ENCODE data around the gene MYO5A.
"Not testable (repeated sequence)": the region's sequence is repeated elsewhere in the genome, so short reads cannot be mapped to it uniquely, and the experiment has no call there.

- TF ChIP-seq NKRF (conservative IDR thresholded peaks at IDR 0.05); SMC3 (IDR thresholded peaks at IDR 0.05; ENCODE audit: borderline replicate concordance, low read length); ZSCAN29 (IDR thresholded peaks at IDR 0.05); CTCF (IDR thresholded peaks at IDR 0.05 in 2 of 3, conservative IDR thresholded peaks at IDR 0.05 in 1 of 3; ENCODE audit: control insufficient read depth in 2 of 3, extremely low read depth in 1 of 3, insufficient read depth in 1 of 3, low read depth in 3 of 3, low read length in 3 of 3); POLR2A (IDR thresholded peaks at IDR 0.05; ENCODE audit: low read depth, low read length); MAX (IDR thresholded peaks at IDR 0.05; ENCODE audit: low read depth, low read length); ZZZ3 (IDR thresholded peaks at IDR 0.05; ENCODE audit: control insufficient read depth, insufficient read length, low read depth); SP1 (IDR thresholded peaks at IDR 0.05; ENCODE audit: low read depth, low read length); MXI1 (IDR thresholded peaks at IDR 0.05; ENCODE audit: low read depth, low read length); ETV6 (conservative IDR thresholded peaks at IDR 0.05 in 1 of 2, IDR thresholded peaks at IDR 0.05 in 1 of 2; ENCODE audit: borderline replicate concordance in 1 of 2, low read depth in 1 of 2): not testable (repeated sequence)
Measured at GRCh38 chr15:52574623-52575022, 45.9 kb upstream of the MYO5A start.
